H1 (cell line): ENCODE data around the gene EIF4E3. TPM values are rescaled to one million over a fixed set of nuclear protein-coding genes. Genes with fewer than 3 reads are reported as not detected.

Source experiments
- BRCA1 ChIP-seq: IDR thresholded peaks from 2 replicates; pipeline ENCODE4 v1.6.1; 2012; ENCODE audit warnings: low read depth, low read length, improper control_type of control experiment
- CHD1 ChIP-seq: IDR thresholded peaks from 2 replicates; pipeline ENCODE4 v1.6.1; 2012; ENCODE audit warnings: low read depth, low read length, improper control_type of control experiment
- GTF2F1 ChIP-seq: IDR thresholded peaks from 2 replicates; pipeline ENCODE4 v1.6.1; 2012; ENCODE audit warnings: low read depth, low read length, improper control_type of control experiment, borderline replicate concordance
- NANOG ChIP-seq: IDR thresholded peaks from 2 replicates; pipeline ENCODE4 v1.6.1; 2011; ENCODE audit warnings: low read length, low read depth, mild to moderate bottlenecking, inconsistent platforms; ENCODE audit not compliant: insufficient read depth, poor library complexity, severe bottlenecking
- polyA plus RNA-seq, 7 experiments: library from polyadenylated mRNA; depleted of rRNA in 3 of 7; stranded (reverse) in 5 of 7; unstranded in 2 of 7; fragments of >200 nt in 5 of 7; fragments of 200-250 nt in 2 of 7; gene quantifications; 1 replicate in 5 of 7; 2 replicates in 1 of 7; 4 replicates in 1 of 7; pipeline versions ENCODE4 v1.2.1 to v1.2.3, GENCODE V29; 2011 to 2013; ENCODE audit warnings: missing spikeins in 2 of 7, mixed read lengths in 2 of 7
- total RNA-seq: library from RNA; stranded (reverse); fragmentation: NEBNext Ultra II Directional; extraction: Animal tissue kit (Norgen Biotek cat#: 25700); gene quantifications from 2 replicates; pipeline ENCODE4 v1.2.1, GENCODE V29; 2021

Gene EIF4E3
- total and polyA plus RNA-seq, 2 of the 8 experiments (the other 6 are each of a cell fraction or from before 2014, with no cell fraction given): 5.2 to 17.0 TPM

DNA sequence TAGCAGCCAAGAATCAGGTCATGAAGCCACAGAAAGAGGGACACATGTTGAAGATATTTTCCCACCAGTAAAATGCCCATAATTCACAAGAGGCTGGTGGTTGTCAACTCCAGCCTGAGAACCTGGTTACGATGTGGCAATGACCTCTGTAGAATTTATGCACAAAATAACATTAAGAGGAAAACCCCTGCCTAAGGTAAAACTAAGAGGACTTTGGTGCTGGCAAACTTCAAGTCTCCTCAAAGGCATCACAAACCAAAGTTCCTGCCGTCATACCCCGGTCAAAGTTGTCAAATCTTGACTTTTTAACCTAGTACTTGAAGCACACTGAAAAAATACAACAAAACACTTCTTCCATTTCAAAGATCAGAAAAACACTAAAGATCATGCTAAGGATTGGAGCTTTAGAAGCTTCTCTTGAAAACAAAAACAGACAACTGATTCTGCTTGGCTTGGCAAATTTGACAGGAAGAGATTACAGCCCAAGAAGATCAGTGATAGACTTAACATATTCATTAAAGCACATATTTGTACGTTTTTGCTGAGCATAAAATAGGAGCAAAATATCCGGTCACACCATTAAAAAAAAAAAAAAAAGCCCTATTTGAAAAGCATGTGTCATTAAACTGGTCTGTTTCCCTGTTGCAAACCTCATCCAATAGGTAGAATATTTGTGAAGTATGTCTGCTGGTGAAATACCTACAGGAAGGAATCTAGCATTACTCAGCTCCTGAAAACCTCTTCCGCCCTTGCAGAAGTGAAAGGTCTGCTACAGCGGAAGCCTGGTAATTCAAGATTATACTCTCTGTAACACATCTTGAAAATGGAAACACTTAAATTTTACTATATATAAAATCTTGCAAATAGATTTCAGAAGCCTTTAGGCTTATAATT, 22.8 kb downstream of the EIF4E3 start (continued):
- TF ChIP-seq GTF2F1 (no peak), NANOG (no peak), BRCA1 (no peak), CHD1 (no peak)
